GM13976 (cell line): ENCODE measurements around the gene SAP25.
"Not testable (repeated sequence)": the region's sequence is repeated elsewhere in the genome, so short reads cannot be mapped to it uniquely, and the experiment has no call there.

Experiments
- DNase-seq: peaks from one replicate; pipeline ENCODE4 v3.0.0; 2012; ENCODE audit warnings: low spot score
- CTCF ChIP-seq: IDR thresholded peaks from 2 replicates; pipeline ENCODE4 v1.5.1; 2012; ENCODE audit warnings: borderline replicate concordance, mild to moderate bottlenecking; ENCODE audit not compliant: insufficient read depth; ENCODE audit errors: extremely low read depth, missing control alignments, control extremely low read depth
- in situ Hi-C: fragments of 300-500 bp; cut with MboI; formaldehyde crosslinking; loops from one replicate; pipeline ENCODE4 v1.12.0; 2022; ENCODE audit warnings: low sequenced_read_pairs, mixed read lengths, inconsistent platforms; ENCODE audit not compliant: unreplicated experiment

The SAP25 gene

GRCh38 chr7:100546129-100546925, 27.4 kb downstream of the SAP25 start:
- in situ Hi-C loops: no loop called here
- no peak for TF ChIP-seq CTCF
- peak; percentile 55 for DNase-seq

- in situ Hi-C loops: no loop called here
- TF ChIP-seq CTCF: no peak
- DNase-seq: peak; percentile 57
Measured at GRCh38 chr7:100545360-100546128, 28.2 kb downstream of the SAP25 start.

GRCh38 chr7:100544967-100545359, 28.7 kb downstream of the SAP25 start:
- in situ Hi-C loops: no loop called here
- DNase-seq: no peak
- no peak for TF ChIP-seq CTCF

- DNase-seq: no peak
- in situ Hi-C loops: no loop called here
- TF ChIP-seq CTCF: no peak
Measured at GRCh38 chr7:100544386-100544785, 29.3 kb downstream of the SAP25 start.

GRCh38 chr7:100543586-100543985, 30.1 kb downstream of the SAP25 start:
- DNase-seq: no peak
- no peak for TF ChIP-seq CTCF
- in situ Hi-C loops: no loop called here

- DNase-seq, in situ Hi-C loops: not testable (repeated sequence)
Measured at GRCh38 chr7:100541309-100541708, 32.4 kb downstream of the SAP25 start.

- DNase-seq: no peak
- no peak for TF ChIP-seq CTCF
- in situ Hi-C loops: no loop called here
Measured at GRCh38 chr7:100540073-100540723, 33.5 kb downstream of the SAP25 start.
